Cardiac muscle cell (in vitro differentiated cells and primary cell): ENCODE measurements around the gene N4BP3. TPM values are rescaled to one million over a fixed set of nuclear protein-coding genes. Genes with fewer than 3 reads are reported as not detected.
A peak's percentile ranks its signal among the peaks of the same experiment; 100 is the strongest.

ENCODE experiments used
- DNase-seq, 2 donors: peaks; one replicate each; pipeline versions ENCODE4 v3.0.0 to v3.0.0-alpha.2; 2010 to 2017; ENCODE audit warnings: low read depth in 1 of 2, low spot score in 1 of 2
- H3K27ac ChIP-seq: fragments of 200-600 bp; sonication (generic); 2 replicates; pipeline ENCODE4 v1.5.1; 2016
- H3K27me3 ChIP-seq: fragments of 200-600 bp; sonication (generic); 2 replicates; pipeline ENCODE4 v1.6.0; 2016; ENCODE audit warnings: control low read depth
- H3K36me3 ChIP-seq: fragments of 200-600 bp; sonication (generic); 2 replicates; pipeline ENCODE4 v1.5.1; 2016; ENCODE audit warnings: control low read depth
- H3K4me1 ChIP-seq: fragments of 200-600 bp; sonication (generic); 2 replicates; pipeline ENCODE4 v1.8.1; 2017; ENCODE audit warnings: low read depth, mild to moderate bottlenecking, mixed run types
- H3K4me3 ChIP-seq: fragments of 200-600 bp; sonication (generic); 2 replicates; pipeline ENCODE4 v1.5.1; 2016; ENCODE audit warnings: mild to moderate bottlenecking
- H3K9me3 ChIP-seq: fragments of 200-600 bp; sonication (generic); 2 replicates; pipeline ENCODE4 v1.5.1; 2017; ENCODE audit warnings: low read depth, mild to moderate bottlenecking, control low read depth
- polyA plus RNA-seq: library from polyadenylated mRNA; unstranded; fragments of >200 nt; fragmentation: Nextera tagmentation; extraction: Ambion mirVana; gene quantifications from 2 replicates; pipeline ENCODE4 v1.2.1, GENCODE V29; 2016
- total RNA-seq: library from RNA; depleted of rRNA; stranded (reverse); fragments of >200 nt; gene quantifications from 2 replicates; pipeline ENCODE4 v1.2.3, GENCODE V29; 2016
- TF ChIP-seq, protein P1 (sequence below): IDR thresholded peaks from 2 replicates; pipeline ENCODE4 v1.5.1; 2012; ENCODE audit warnings: low read depth, mild to moderate bottlenecking, low read length

Gene N4BP3
- total and polyA plus RNA-seq, 2 experiments from 2014 or later: 5.7 to 13.7 TPM

DNA sequence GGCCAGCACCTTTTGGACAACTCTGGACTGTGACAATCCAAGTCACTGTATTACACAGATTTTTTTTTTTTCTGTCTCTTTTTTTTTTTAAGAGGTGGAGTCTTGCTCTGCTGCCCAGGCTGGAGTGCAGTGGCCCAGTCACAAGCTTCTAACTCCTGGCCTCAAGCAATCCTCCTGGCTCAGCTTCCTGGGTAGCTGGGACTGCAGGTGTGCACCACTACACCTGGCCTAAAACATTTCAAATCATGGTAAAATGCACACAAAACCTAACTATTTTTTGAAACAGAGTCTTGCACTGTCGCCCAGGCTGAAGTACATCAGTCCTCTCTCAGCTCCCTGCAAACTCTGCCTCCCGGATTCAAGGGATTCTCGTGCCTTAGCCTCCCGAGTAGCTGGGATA lies 7.2 kb upstream of the N4BP3 start:
- Histone ChIP-seq H3K36me3 (no peaks in the 10 kb centered on the region), H3K27ac (no peak overlapping the region), H3K9me3 (no peaks in the 10 kb centered on the region), H3K4me1 (no peaks in the 10 kb centered on the region), H3K4me3 (no peak overlapping the region), H3K27me3 (no peaks in the 10 kb centered on the region)
- no peak for DNase-seq
- TF ChIP-seq, protein P1, sequence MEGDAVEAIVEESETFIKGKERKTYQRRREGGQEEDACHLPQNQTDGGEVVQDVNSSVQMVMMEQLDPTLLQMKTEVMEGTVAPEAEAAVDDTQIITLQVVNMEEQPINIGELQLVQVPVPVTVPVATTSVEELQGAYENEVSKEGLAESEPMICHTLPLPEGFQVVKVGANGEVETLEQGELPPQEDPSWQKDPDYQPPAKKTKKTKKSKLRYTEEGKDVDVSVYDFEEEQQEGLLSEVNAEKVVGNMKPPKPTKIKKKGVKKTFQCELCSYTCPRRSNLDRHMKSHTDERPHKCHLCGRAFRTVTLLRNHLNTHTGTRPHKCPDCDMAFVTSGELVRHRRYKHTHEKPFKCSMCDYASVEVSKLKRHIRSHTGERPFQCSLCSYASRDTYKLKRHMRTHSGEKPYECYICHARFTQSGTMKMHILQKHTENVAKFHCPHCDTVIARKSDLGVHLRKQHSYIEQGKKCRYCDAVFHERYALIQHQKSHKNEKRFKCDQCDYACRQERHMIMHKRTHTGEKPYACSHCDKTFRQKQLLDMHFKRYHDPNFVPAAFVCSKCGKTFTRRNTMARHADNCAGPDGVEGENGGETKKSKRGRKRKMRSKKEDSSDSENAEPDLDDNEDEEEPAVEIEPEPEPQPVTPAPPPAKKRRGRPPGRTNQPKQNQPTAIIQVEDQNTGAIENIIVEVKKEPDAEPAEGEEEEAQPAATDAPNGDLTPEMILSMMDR: no peak

DNA sequence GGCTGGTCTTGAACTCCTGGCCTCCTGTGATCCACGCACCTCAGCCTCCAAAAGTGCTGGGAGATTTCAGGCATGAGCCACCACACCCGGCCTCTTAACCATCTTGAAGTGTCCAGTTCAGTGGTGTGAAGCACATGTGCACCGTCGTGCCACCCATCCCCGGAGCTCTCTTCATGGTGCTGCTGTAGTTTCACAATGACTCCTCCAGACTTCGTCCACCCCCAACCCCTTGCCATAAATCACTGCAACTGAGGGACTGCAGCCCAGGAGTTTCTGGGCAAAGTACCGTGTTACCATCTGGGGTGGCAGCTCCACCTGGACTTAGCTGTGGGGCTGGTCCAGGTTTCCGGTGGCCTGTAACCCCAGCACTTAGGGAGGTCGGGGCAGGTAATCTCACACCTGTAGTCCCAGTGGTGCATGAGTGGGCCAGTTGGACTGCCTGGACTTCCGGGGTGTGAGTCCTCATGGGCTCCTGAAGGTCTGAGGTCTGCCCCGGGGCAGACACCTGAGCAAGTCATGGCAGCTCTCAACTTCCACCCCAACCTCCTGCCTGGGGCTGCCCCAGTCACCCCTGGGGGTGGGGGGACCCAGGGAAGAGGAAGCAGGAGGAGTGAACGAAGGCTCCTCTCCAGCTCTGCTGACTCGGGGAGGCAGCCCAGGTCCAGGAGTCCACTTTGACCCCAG lies 6.6 kb upstream of the N4BP3 start:
- H3K27ac ChIP-seq: no peak overlapping the region
- no peaks in the 10 kb centered on the region for H3K9me3 ChIP-seq
- H3K4me3 ChIP-seq: no peak overlapping the region
- no peaks in the 10 kb centered on the region for H3K4me1 ChIP-seq
- no peaks in the 10 kb centered on the region for H3K36me3 ChIP-seq
- no peaks in the 10 kb centered on the region for H3K27me3 ChIP-seq
- TF ChIP-seq, protein P1: no peak
- no peak for DNase-seq

DNA sequence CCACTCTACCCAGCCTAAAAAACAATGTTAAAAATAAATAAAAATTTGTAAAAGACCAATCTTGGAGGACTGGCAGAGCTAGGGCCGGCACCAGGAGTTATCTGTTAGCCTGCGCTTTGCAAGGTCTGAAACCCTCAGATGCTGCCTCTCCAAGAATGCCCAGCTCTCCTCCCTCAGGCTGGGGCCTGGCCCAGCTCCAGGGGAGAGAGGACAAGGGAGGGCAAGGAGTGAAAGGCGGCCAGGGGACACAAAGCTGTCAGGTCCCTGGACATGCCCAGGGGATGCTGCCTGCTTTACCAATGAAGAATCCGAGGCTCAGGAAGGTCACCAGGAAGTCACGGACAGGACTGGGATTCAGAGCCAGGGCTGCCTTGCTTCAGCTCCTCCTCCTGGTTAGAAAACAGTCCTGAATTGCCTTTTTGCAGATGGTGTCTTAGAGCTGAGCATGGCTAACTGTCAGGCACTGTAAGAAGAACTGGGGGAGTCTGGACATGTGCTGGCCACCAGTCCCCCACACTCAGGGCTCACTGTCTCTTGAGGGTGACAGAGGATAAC lies 5.5 kb upstream of the N4BP3 start:
- Histone ChIP-seq H3K4me1 (no peaks in the 10 kb centered on the region), H3K27ac (no peak overlapping the region), H3K36me3 (no peaks in the 10 kb centered on the region), H3K4me3 (no peak overlapping the region), H3K9me3 (no peaks in the 10 kb centered on the region), H3K27me3 (no peaks in the 10 kb centered on the region)
- peak in 1 of 2 donors; percentile 31 for DNase-seq
- TF ChIP-seq, protein P1: no peak

DNA sequence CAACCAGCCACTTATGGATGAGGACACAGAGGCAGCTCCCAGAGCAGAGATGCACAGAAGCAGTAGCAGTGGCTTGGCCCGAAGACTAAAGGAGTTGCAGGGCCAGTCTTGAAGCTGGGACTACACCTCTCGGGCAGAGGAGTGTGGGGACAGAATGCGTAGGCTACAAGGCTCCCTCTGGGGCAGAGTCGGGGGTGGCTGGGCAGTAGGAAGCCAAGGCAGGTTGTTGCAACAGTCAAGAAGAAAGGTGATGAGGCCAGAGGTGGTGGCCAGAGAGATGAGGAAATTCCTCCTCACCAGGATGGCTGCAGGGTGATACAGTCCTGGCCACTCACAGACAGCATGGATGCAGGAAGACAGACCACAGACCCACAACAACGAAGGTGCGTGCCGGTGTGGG lies 4.9 kb upstream of the N4BP3 start:
- no peak for DNase-seq
- TF ChIP-seq, protein P1: no peak
- no peaks in the 10 kb centered on the region for H3K4me1 ChIP-seq
- no peaks in the 10 kb centered on the region for H3K27me3 ChIP-seq
- H3K27ac ChIP-seq: no peak overlapping the region
- no peak overlapping the region for H3K4me3 ChIP-seq
- H3K36me3 ChIP-seq: no peaks in the 10 kb centered on the region
- H3K9me3 ChIP-seq: no peaks in the 10 kb centered on the region

DNA sequence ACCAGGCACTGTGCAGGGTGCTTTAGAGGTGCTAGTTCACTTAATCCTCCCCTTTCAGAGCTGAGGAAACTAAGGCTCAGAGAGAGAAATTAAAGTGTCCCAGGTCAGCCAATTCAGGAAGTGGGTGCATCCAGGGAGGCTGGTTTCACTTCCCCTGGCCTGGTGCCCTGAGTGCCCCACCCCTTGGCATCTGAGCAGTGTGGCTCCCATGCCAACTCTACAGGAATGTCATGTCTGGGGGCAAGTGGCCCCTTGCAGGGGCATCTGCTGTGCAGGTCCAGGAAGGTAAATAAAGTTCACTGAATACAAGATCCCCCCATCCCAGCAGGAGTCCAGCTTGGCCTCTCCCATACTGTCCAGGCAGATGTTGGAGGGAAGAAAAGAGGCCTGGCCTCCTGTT lies 4.4 kb upstream of the N4BP3 start:
- TF ChIP-seq, protein P1: no peak
- Histone ChIP-seq H3K27ac (no peak overlapping the region), H3K27me3 (no peaks in the 10 kb centered on the region), H3K4me3 (no peak overlapping the region), H3K4me1 (no peaks in the 10 kb centered on the region), H3K9me3 (no peaks in the 10 kb centered on the region), H3K36me3 (no peaks in the 10 kb centered on the region)
- DNase-seq: no peak
